Right lobe of liver (tissue), 4 donors: ENCODE measurements around the gene CDC16.
"Not testable (repeated sequence)": the region's sequence is repeated elsewhere in the genome, so short reads cannot be mapped to it uniquely, and the experiment has no call there.

ENCODE experiments used
- POLR2A ChIP-seq: fragments of 450-650 bp; IDR thresholded peaks from one replicate; pipeline ENCODE4 v1.6.1; 2017; ENCODE audit warnings: antibody characterized with exemption, mild to moderate bottlenecking
- TF ChIP-seq, protein P1 (sequence below), 4 donors: fragments of 200-600 bp in 3 of 4; fragments of 450-650 bp in 1 of 4; IDR thresholded peaks; one replicate each; pipeline versions ENCODE4 v1.5.1 to v1.8.0; 2016 to 2022; ENCODE audit warnings: antibody characterized with exemption in 4 of 4, mild to moderate bottlenecking in 2 of 4
- donor health status: DM: no; HTN: no; CAD: no.
- donor health status: DM: no; HTN: no; CAD: no.
- donor health status: DM: no; HTN: yes; CAD: no.

DNA sequence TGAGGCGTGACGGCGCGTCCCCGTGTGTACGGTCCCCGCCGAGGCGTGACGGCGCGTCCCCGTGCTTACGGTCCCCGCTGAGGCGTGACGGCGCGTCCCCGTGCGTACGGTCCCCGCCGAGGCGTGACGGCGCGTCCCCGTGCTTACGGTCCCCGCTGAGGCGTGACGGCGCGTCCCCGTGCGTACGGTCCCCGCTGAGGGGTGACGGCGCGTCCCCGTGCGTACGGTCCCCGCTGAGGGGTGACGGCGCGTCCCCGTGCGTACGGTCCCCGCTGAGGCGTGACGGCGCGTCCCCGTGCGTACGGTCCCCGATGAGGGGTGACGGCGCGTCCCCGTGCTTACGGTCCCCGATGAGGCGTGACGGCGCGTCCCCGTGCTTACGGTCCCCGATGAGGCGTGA is 35.2 kb upstream of the CDC16 start:
- TF ChIP-seq POLR2A, result not testable (repeated sequence)
- TF ChIP-seq, protein P1, sequence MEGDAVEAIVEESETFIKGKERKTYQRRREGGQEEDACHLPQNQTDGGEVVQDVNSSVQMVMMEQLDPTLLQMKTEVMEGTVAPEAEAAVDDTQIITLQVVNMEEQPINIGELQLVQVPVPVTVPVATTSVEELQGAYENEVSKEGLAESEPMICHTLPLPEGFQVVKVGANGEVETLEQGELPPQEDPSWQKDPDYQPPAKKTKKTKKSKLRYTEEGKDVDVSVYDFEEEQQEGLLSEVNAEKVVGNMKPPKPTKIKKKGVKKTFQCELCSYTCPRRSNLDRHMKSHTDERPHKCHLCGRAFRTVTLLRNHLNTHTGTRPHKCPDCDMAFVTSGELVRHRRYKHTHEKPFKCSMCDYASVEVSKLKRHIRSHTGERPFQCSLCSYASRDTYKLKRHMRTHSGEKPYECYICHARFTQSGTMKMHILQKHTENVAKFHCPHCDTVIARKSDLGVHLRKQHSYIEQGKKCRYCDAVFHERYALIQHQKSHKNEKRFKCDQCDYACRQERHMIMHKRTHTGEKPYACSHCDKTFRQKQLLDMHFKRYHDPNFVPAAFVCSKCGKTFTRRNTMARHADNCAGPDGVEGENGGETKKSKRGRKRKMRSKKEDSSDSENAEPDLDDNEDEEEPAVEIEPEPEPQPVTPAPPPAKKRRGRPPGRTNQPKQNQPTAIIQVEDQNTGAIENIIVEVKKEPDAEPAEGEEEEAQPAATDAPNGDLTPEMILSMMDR (IDR thresholded peaks at IDR 0.05), result not testable (repeated sequence)
